Measurements from ENCODE around the gene UBE3C.
A peak's percentile ranks its signal among the peaks of the same experiment; 100 is the strongest.
"Not testable (repeated sequence)": the region's sequence is repeated elsewhere in the genome, so short reads cannot be mapped to it uniquely, and the experiment has no call there.

The UBE3C gene

GRCh38 chr7:157138424-157139110 lies at the start of gene UBE3C:
UBE3C (plus strand) TSS chr7:157138926; CDS start chr7:157139273, 347 bp downstream.
- DNase-seq (ENCODE audit: low read depth): peak; percentile 77

- DNase-seq (ENCODE audit: low read depth): no peak
Observed at GRCh38 chr7:157089100-157089610, 49.6 kb upstream of the UBE3C start.

DNA sequence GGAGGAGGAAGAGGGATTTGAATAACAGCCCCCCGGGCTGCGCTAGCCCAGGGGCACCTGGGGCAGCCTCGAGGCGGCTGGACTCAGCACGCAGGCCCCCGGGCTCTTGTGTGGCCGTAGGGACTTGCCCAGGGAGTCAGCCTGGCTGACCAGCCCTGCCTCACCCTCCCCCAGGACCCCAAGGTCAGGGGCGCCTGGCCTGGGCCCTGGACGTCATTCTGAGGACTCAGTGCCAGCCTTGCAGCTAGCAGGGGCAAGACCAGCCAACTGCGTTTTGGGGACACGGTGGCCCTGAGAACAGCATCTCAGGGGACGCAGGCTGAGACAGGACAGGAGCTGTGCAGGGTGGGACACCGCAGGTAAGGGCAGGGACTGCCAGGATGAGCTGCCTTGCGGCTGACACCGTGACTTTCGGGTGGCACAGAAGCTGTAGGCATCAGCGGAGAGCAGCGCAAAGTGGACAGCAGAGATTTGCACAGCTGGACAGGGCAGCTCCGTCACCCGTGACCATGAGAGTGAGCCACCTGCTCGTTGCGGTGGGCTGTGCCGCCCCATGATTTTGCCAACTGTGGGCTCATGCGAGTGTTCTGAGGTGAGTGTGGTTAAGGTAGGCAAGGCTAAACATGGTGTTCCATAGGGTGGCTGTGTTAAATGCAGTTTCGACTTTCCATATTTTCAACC lies 48.1 kb upstream of the UBE3C start:
- DNase-seq (ENCODE audit: low read depth): no peak

- DNase-seq (ENCODE audit: low read depth): no peak
Observed at GRCh38 chr7:157096286-157097055, 42.3 kb upstream of the UBE3C start.

DNA sequence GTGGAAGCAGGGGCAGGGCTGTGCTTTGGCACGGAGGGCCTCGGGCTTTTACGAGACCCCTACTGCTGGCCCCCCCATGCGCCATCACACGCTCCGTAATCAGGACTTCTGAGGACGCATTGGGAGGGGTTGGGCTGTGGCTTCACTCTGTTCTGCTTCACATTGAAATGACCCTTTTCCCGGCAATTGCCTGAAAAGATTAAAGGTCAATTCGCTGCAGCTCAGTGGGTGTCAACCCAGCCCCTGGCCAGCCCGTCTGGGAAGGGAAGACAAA lies 41.7 kb upstream of the UBE3C start:
- no peak for DNase-seq (ENCODE audit: low read depth)

DNA sequence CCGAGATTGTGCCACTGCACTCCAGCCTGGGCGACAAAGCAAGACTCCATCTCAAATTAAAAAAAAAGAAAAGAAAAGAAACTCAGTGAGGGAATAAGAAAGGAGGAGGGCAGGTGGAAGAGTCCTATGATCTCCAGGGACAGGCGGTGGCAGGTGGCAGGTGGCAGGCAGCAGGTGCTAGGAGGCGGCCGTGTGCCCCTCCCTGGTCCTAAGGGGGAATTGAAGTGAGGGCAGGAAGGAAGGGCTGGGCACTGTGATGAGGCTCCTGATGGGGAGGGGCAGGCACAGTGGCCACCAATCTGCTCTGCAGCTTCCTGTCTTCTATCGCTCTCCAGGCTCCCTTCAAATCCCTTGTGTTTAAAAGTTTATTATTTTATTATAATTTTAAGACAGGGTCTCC lies 41.2 kb upstream of the UBE3C start:
- DNase-seq (ENCODE audit: low read depth): no peak

- not testable (repeated sequence) for DNase-seq (ENCODE audit: low read depth)
Observed at GRCh38 chr7:157100005-157100404, 38.7 kb upstream of the UBE3C start.

- DNase-seq (ENCODE audit: low read depth): not testable (repeated sequence)
Observed at GRCh38 chr7:157103641-157104040, 35.1 kb upstream of the UBE3C start.

DNA sequence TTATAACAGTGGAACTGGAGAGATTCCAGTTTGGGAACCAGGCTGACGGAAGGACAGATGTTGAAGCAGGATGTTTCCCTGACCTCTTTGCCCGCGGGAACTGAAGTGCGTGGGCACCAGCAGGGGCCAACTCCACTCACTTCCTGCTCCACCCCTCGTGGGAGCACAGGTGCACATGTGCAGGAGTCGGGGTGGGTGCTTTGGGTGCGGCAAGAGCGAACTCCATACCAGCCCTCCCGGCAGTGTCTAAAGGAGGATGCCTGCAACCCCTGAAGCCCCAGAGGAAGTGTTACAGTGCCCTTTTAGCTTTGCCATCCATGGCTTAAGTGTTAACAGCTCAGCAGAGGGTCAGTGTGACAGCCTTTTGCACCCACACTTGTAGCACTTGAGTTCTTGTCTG lies 27.4 kb upstream of the UBE3C start:
- DNase-seq (ENCODE audit: low read depth): no peak

DNA sequence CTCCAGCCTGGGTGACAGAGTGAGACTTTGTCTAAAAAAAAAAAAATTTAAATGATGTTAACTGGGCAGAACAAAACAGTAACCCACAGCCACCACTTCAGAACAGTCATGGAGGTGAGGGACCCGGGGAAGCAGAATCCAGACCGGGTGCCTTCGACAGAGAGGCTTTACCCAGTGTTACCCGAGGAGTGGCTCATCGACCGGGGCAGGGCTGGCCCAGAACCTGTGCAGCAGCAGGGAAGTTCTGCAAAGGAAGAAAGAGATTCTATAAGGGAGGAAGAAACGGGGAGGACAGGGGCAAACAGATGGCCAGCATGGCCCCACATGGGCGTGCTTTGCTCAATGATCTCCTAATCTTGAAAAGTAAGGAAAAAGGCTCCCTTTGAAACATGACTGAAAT lies 26.0 kb upstream of the UBE3C start:
- DNase-seq (ENCODE audit: low read depth): no peak

DNA sequence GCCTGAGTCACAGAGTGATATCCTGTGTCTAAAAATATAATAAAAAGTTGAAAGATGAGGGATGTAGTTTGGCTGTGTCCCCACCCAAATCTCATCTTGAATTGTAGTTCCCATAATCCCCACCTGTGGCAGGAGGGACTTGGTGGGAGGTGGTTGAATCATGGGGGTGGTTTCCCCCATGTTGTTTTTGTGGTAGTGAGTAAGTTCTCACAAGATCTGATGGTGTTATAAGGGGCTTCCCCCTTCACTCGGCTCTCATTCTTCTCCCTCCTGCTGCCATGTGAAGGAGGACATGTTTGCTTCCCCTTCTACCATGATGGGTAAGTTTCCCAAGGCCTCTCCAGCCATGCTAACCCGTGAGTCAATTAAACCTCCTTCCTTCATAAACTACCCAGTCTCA lies 25.1 kb upstream of the UBE3C start:
- DNase-seq (ENCODE audit: low read depth): no peak

- no peak for DNase-seq (ENCODE audit: low read depth)
Observed at GRCh38 chr7:157116762-157117161, 22.0 kb upstream of the UBE3C start.

DNA sequence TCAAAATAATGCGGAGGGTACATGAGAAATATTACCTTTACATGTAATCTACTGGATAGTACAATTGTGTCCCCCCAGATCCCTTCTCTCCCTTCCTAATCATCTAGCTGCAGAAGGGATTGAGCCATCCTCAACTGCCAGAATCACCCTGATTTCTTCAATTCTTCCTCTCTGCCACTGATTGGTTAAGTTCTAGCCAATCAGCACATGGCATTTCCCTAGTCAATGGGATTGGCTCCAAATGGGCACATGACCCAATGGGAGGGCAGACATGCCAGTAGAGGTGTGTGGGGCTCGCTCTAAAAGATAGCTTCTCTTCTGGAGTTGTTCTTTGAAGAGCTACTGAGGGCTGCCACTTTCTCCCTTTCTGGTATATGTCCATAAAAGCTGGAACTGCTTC lies 20.9 kb upstream of the UBE3C start:
- no peak for DNase-seq (ENCODE audit: low read depth)

DNA sequence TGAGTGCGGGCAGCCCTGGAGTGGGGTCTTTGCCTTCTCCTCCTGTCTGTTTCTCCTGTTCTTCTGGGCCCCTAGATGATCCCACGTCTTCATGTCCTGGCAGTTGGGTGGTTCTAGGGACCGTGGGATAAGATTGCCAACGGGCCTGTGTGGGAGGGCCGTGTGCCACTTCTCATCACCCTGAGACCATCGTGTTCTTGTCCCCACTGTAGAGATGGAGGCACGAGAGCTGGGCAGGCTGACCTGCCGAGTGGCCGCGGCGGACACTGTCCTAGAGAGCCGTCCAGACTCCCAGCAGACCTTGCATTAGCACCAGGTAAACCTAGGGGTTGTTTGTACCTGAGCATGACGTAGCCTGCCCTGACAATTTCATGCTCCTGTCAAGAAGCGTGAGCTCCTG lies 18.5 kb upstream of the UBE3C start:
- DNase-seq (ENCODE audit: low read depth): no peak

GRCh38 chr7:157121184-157121715 lies 17.5 kb upstream of the UBE3C start:
- DNase-seq (ENCODE audit: low read depth): no peak

GRCh38 chr7:157122800-157123495 lies 15.8 kb upstream of the UBE3C start:
- DNase-seq (ENCODE audit: low read depth): no peak

- DNase-seq (ENCODE audit: low read depth): no peak
Observed at GRCh38 chr7:157124690-157125089, 14.0 kb upstream of the UBE3C start.

- DNase-seq (ENCODE audit: low read depth): no peak
Observed at GRCh38 chr7:157125376-157126223, 13.1 kb upstream of the UBE3C start.

DNA sequence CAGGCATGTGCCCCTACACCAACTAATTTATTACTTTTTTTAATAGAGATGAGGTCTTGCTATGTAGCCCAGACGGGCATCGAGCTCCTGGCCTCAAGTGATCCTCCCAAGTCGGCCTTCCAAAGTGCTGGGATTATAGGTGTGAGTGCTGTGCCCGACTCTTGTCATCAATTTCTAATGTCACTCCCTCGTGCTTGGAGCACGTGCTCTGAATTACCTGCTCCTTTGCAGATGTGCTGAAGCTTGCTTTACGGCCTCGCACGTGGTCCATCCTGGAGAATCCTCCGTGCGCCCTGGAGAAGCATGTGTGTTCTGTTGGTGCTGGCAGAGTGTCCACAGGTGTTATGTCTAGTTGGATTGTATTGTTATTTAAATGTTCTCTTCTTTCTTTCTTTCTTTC lies 11.8 kb upstream of the UBE3C start:
- DNase-seq (ENCODE audit: low read depth): no peak

GRCh38 chr7:157129200-157129599 lies 9.5 kb upstream of the UBE3C start:
- DNase-seq (ENCODE audit: low read depth): no peak

DNA sequence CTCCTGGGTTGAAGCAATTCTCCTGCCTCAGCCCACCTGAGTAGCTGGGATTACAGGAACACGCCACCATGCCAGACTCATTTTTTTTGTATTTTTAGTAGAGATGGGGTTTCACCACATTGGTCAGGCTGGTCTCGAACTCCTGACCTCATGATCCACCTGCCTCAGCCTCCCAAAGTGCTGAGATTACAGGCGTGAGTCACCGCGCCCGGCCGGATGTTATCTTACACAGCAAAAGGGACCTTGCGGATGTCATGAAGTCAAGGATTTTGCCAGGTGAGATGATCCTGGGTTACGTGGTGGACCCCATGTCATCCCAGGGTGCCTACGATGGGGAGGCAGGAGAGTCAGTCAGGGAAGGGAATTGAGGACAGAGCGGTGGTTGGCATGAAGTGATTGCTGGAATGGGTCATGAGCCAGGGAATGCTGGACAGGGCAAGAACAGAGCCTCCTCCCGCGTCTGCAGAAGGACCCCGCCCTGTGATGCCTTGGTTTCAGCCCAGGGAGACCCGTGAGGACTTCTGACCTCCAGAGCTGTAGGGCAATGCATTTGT lies 8.7 kb upstream of the UBE3C start:
- no peak for DNase-seq (ENCODE audit: low read depth)

Data from GM04504 (cell line).